HCT116 (cell line): ENCODE results near the gene RBBP8NL. TPM values are rescaled to one million over a fixed set of nuclear protein-coding genes. Genes with fewer than 3 reads are reported as not detected.

Experiments
- ATAC-seq: fragments of 200-7000 bp; cut with Tn5 transposase; 2 replicates; pipeline ENCODE4 v1.9.1; 2020; ENCODE audit warnings: mild to moderate bottlenecking, moderate library complexity
- BruUV-seq: library from RNA; stranded (reverse); fragments of 400-500 nt; replicated peaks from 2 replicates; lab custom pipeline; 2021; lab: Mats Ljungman, UMichigan
- CTCF ChIA-PET: fragments of 300-600 bp; sonication (Branson Sonifier 250); formaldehyde crosslinking; loops from one replicate; lab custom pipeline; 2021; ENCODE audit warnings: antibody characterized with exemption; lab: Charles Lee
- POLR2A ChIA-PET: fragments of 300-600, 350-600 bp; sonication (Branson Sonifier 250); formaldehyde crosslinking; loops from one replicate; lab custom pipeline; 2021; ENCODE audit warnings: antibody characterized with exemption; lab: Charles Lee
- RAD21 ChIA-PET, 2 experiments: fragments of 300-600 bp; sonication (Branson Sonifier 250); formaldehyde crosslinking; loops; one replicate each; lab custom pipeline; 2023; ENCODE audit warnings: low total read pairs in 2 of 2; ENCODE audit not compliant: uncharacterized antibody in 2 of 2, unreplicated experiment in 2 of 2, low non-redundant PET in 1 of 2; lab: Charles Lee
- DNase-seq: peaks from one replicate; pipeline ENCODE4 v3.0.0-alpha.2; 2010; ENCODE audit warnings: low read depth, low spot score
- H2AFZ ChIP-seq: fragments of 200-600 bp; shearing (Covaris generic), sonication (generic); 2 replicates; pipeline ENCODE4 v1.6.1; 2017; ENCODE audit warnings: low read depth, mixed run types, mixed read lengths, antibody characterized with exemption, low read length; ENCODE audit not compliant: poor library complexity, severe bottlenecking
- H3K27ac ChIP-seq: 2 replicates; pipeline ENCODE4 v1.5.1; 2012; ENCODE audit warnings: low read depth, low read length
- H3K27me3 ChIP-seq: fragments of 200-600 bp; sonication (generic); 2 replicates; pipeline ENCODE4 v1.6.1; 2016; ENCODE audit warnings: mixed run types, low read length, mixed read lengths; ENCODE audit not compliant: insufficient read depth
- H3K36me3 ChIP-seq, 2 experiments: fragments of 200-500 bp in 1 of 2; fragments of 200-600 bp in 1 of 2; sonication (Bioruptor generic) in 1 of 2; sonication (generic) in 1 of 2; 2 replicates each; pipeline versions ENCODE4 v1.5.1 to v1.6.1; 2014 to 2016; ENCODE audit warnings: low read length in 2 of 2, inconsistent platforms in 1 of 2, mixed read lengths in 1 of 2, mixed run types in 1 of 2; ENCODE audit not compliant: insufficient read depth in 2 of 2, control insufficient read depth in 1 of 2
- H3K4me1 ChIP-seq, 2 experiments: fragments of 200-600 bp in 1 of 2; sonication (generic) in 1 of 2; 2 replicates each; pipeline versions ENCODE4 v1.5.1 to v1.6.1; 2012 to 2017; ENCODE audit warnings: low read length in 2 of 2, inconsistent platforms in 1 of 2, mild to moderate bottlenecking in 1 of 2, mixed read lengths in 1 of 2, mixed run types in 1 of 2, moderate library complexity in 1 of 2; ENCODE audit not compliant: insufficient read depth in 2 of 2, control insufficient read depth in 1 of 2
- H3K4me2 ChIP-seq: fragments of 200-600 bp; sonication (generic); 2 replicates; pipeline ENCODE4 v1.6.1; 2017; ENCODE audit warnings: mixed run types, low read length, mixed read lengths
- H3K4me3 ChIP-seq, 2 experiments: fragments of 200-600 bp in 1 of 2; sonication (generic) in 1 of 2; replicated peaks in 1 of 2; 2 replicates each; pipeline ENCODE4 v1.5.1; 2011 to 2016; ENCODE audit warnings: low read length in 2 of 2, control low read depth in 1 of 2, low read depth in 1 of 2, mild to moderate bottlenecking in 1 of 2, mixed read lengths in 1 of 2, mixed run types in 1 of 2
- H3K79me2 ChIP-seq: fragments of 200-600 bp; sonication (generic); 2 replicates; pipeline ENCODE4 v1.6.1; 2017; ENCODE audit warnings: mild to moderate bottlenecking, mixed run types, low read length, moderate library complexity, mixed read lengths; ENCODE audit not compliant: insufficient read depth
- H3K9ac ChIP-seq: fragments of 200-600 bp; sonication (generic); 2 replicates; pipeline ENCODE4 v1.6.1; 2016; ENCODE audit warnings: low read length, mixed read lengths
- H3K9me2 ChIP-seq: fragments of 200-600 bp; sonication (generic), shearing (Covaris generic); 2 replicates; pipeline ENCODE4 v1.6.1; 2017; ENCODE audit warnings: mixed run types, mild to moderate bottlenecking, moderate library complexity; ENCODE audit not compliant: insufficient read depth
- H3K9me3 ChIP-seq, 2 experiments: fragments of 200-500 bp in 1 of 2; fragments of 200-600 bp in 1 of 2; sonication (Bioruptor generic) in 1 of 2; sonication (generic) in 1 of 2; 2 replicates each; pipeline ENCODE4 v1.6.1; 2014 to 2017; ENCODE audit warnings: low read length in 2 of 2, mixed read lengths in 2 of 2, inconsistent platforms in 1 of 2, low read depth in 1 of 2, mild to moderate bottlenecking in 1 of 2, mixed run types in 1 of 2, moderate library complexity in 1 of 2; ENCODE audit not compliant: control insufficient read depth in 1 of 2, insufficient read depth in 1 of 2
- H4K20me1 ChIP-seq: fragments of 200-600 bp; sonication (generic), shearing (Covaris generic); 2 replicates; pipeline ENCODE4 v1.6.1; 2017; ENCODE audit warnings: mixed run types, mild to moderate bottlenecking, moderate library complexity; ENCODE audit not compliant: insufficient read depth
- CBX3 ChIP-seq: IDR thresholded peaks from 2 replicates; pipeline ENCODE4 v1.6.1; 2012; ENCODE audit warnings: low read depth
- CEBPB ChIP-seq: IDR thresholded peaks from 2 replicates; pipeline ENCODE4 v1.6.1; 2012; ENCODE audit warnings: low read depth
- EGR1 ChIP-seq: IDR thresholded peaks from 2 replicates; pipeline ENCODE4 v1.6.1; 2012; ENCODE audit warnings: low read depth
- EZH2phosphoT487 ChIP-seq: fragments of 200-600 bp; IDR thresholded peaks from 2 replicates; pipeline ENCODE4 v1.6.1; 2018; ENCODE audit warnings: antibody characterized with exemption, borderline replicate concordance
- FOSL1 ChIP-seq: IDR thresholded peaks from 2 replicates; pipeline ENCODE4 v1.6.1; 2012; ENCODE audit warnings: low read depth
- JUND ChIP-seq: IDR thresholded peaks from 2 replicates; pipeline ENCODE4 v1.6.1; 2012
- POLR2AphosphoS5 ChIP-seq: IDR thresholded peaks from 2 replicates; pipeline ENCODE4 v1.6.1; 2011; ENCODE audit warnings: mild to moderate bottlenecking, low read depth, low read length, moderate library complexity
- SP1 ChIP-seq: IDR thresholded peaks from 2 replicates; pipeline ENCODE4 v1.6.1; 2012; ENCODE audit warnings: low read depth
- TCF7L2 ChIP-seq: IDR thresholded peaks from 2 replicates; pipeline ENCODE4 v1.7.0; 2011; ENCODE audit warnings: borderline replicate concordance, inconsistent platforms; ENCODE audit not compliant: insufficient read depth, insufficient read length; ENCODE audit errors: extremely low read depth
- ZFX ChIP-seq: fragments of 450-650 bp; IDR thresholded peaks from 2 replicates; pipeline ENCODE4 v1.6.1; 2017
- ZNF274 ChIP-seq: fragments of 200-500 bp; sonication (Bioruptor generic); IDR thresholded peaks from 2 replicates; pipeline ENCODE4 v1.6.1; 2014; ENCODE audit warnings: mild to moderate bottlenecking, low read depth, low read length, inconsistent platforms
- intact Hi-C: fragments of 100-400 bp; cut with micrococcal nuclease; formaldehyde crosslinking; loops from 2 replicates; pipeline ENCODE4 v1.10.0; 2022
- total RNA-seq: library from RNA; stranded (reverse); gene quantifications from one replicate; pipeline ENCODE4 v1.2.1, GENCODE V29; 2021; ENCODE audit not compliant: unreplicated experiment
- TF ChIP-seq, protein P1 (sequence below), 3 experiments: fragments of 200-600 bp in 1 of 3; sonication (generic) in 1 of 3; IDR thresholded peaks in 2 of 3; conservative IDR thresholded peaks in 1 of 3; 2 replicates each; pipeline ENCODE4 v1.5.1; 2012 to 2017; ENCODE audit warnings: low read depth in 2 of 3, low read length in 2 of 3, antibody characterized with exemption in 1 of 3, borderline replicate concordance in 1 of 3, control low read depth in 1 of 3, mild to moderate bottlenecking in 1 of 3, mixed read lengths in 1 of 3, mixed run types in 1 of 3, moderate library complexity in 1 of 3; ENCODE audit not compliant: insufficient read depth in 1 of 3
- TF ChIP-seq, protein P2 (sequence below): IDR thresholded peaks from 2 replicates; pipeline ENCODE4 v1.6.1; 2012; ENCODE audit warnings: low read depth
- TF ChIP-seq, protein P3 (sequence below): IDR thresholded peaks from 2 replicates; pipeline ENCODE4 v1.6.1; 2012

RBBP8NL gene
- total RNA-seq, 1 experiment from 2014 or later = 0.59 TPM

DNA sequence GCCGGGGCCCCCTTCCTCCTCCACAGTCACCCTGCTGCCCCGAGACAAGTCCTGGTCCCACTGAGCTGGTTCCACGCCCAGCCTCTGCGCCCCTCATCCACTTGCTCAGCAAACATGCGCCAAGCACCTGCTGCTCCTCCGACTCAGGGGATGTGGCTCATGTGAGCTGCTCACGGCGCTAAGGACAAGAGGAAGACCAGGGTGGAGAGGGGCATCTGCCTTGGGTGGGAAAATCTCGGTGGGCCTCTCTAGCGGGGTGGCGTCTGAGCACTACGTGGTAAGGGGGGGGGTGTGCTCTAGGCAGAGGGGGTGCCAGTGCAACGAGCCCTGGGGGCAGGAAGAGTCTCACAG lies 64.8 kb downstream of the RBBP8NL start:
- ChIA-PET POLR2A (no interaction called here), RAD21 (no interaction called here), CTCF (no interaction called here)
- TF ChIP-seq CBX3 (no peak), EGR1 (no peak)
- ATAC-seq = no peak
- Histone ChIP-seq H3K27ac (peak overlapping the region; percentile 98), H3K36me3 (no peaks in the 10 kb centered on the region; a peak in 1 of 4 replicates), H3K4me3 (peak overlapping the region in 1 of 2 experiments; percentile 44; a peak in 1 of 4 replicates), H3K4me1 (peaks cover 70 to 86% of the 10 kb centered on the region in 2 experiments), H3K9ac (peak overlapping the region; percentile 94), H3K27me3 (no peaks in the 10 kb centered on the region), H4K20me1 (no peaks in the 10 kb centered on the region), H2AFZ (no peak overlapping the region), H3K9me3 (no peaks in the 10 kb centered on the region), H3K9me2 (no peaks in the 10 kb centered on the region), H3K4me2 (peak overlapping the region; percentile 100), H3K79me2 (peaks cover 88% of the 10 kb centered on the region)
- intact Hi-C loops = no loop called here
- DNase-seq = no peak
- no TSS peak for BruUV-seq

DNA sequence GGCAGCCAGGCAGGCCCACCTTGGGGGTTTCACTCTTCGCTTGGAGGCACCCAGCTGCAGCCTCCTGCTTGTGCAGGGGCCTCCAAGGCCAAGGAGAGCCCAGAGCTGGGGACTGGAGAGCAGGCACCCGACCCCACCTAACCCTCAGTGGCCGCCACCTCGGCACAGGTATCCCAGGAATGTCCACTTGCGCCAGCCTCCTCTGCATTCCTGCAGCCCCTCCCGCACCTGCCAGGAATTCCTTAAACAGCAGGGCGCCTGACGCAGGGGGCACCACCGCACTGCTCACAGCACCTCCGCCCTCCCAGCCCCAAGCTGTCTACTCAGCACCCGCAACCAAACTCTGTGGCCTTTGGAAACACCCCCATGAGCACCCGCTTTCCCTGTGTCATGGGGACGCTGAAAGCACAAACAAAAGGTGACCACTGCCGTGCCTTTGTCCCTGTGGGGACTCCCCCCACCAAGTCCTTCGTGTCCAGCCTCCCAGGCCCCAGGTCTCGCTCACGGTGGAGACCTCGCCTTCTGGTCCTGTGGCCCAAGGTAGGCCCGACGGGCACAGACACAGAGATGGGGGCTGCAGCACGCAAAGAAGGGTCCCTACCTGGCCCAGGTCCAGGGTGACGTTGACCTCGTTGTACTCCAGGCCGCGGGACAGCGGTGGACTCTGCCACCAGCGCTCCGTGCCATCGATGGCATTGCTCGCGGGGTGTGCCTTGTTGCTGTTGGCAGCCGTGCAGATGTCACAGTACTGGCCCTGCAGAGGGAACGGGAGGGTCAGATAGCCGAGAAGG lies 65.3 kb downstream of the RBBP8NL start:
- no TSS peak for BruUV-seq
- TF ChIP-seq, protein P1, sequence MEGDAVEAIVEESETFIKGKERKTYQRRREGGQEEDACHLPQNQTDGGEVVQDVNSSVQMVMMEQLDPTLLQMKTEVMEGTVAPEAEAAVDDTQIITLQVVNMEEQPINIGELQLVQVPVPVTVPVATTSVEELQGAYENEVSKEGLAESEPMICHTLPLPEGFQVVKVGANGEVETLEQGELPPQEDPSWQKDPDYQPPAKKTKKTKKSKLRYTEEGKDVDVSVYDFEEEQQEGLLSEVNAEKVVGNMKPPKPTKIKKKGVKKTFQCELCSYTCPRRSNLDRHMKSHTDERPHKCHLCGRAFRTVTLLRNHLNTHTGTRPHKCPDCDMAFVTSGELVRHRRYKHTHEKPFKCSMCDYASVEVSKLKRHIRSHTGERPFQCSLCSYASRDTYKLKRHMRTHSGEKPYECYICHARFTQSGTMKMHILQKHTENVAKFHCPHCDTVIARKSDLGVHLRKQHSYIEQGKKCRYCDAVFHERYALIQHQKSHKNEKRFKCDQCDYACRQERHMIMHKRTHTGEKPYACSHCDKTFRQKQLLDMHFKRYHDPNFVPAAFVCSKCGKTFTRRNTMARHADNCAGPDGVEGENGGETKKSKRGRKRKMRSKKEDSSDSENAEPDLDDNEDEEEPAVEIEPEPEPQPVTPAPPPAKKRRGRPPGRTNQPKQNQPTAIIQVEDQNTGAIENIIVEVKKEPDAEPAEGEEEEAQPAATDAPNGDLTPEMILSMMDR (IDR thresholded peaks at IDR 0.05 in 2 of 3, conservative IDR thresholded peaks at IDR 0.05 in 1 of 3; ENCODE audit: borderline replicate concordance in 1 of 3, insufficient read depth in 1 of 3, low read depth in 2 of 3, low read length in 2 of 3) = no peak
- no peak for TF ChIP-seq ZNF274
- TF ChIP-seq, protein P2, sequence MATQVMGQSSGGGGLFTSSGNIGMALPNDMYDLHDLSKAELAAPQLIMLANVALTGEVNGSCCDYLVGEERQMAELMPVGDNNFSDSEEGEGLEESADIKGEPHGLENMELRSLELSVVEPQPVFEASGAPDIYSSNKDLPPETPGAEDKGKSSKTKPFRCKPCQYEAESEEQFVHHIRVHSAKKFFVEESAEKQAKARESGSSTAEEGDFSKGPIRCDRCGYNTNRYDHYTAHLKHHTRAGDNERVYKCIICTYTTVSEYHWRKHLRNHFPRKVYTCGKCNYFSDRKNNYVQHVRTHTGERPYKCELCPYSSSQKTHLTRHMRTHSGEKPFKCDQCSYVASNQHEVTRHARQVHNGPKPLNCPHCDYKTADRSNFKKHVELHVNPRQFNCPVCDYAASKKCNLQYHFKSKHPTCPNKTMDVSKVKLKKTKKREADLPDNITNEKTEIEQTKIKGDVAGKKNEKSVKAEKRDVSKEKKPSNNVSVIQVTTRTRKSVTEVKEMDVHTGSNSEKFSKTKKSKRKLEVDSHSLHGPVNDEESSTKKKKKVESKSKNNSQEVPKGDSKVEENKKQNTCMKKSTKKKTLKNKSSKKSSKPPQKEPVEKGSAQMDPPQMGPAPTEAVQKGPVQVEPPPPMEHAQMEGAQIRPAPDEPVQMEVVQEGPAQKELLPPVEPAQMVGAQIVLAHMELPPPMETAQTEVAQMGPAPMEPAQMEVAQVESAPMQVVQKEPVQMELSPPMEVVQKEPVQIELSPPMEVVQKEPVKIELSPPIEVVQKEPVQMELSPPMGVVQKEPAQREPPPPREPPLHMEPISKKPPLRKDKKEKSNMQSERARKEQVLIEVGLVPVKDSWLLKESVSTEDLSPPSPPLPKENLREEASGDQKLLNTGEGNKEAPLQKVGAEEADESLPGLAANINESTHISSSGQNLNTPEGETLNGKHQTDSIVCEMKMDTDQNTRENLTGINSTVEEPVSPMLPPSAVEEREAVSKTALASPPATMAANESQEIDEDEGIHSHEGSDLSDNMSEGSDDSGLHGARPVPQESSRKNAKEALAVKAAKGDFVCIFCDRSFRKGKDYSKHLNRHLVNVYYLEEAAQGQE = no peak
- TF ChIP-seq CEBPB = no peak
- peak; percentile 62 for TF ChIP-seq ZFX
- TF ChIP-seq SP1 = no peak
- TF ChIP-seq TCF7L2 = no peak
- TF ChIP-seq, protein P3, sequence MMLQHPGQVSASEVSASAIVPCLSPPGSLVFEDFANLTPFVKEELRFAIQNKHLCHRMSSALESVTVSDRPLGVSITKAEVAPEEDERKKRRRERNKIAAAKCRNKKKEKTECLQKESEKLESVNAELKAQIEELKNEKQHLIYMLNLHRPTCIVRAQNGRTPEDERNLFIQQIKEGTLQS = no peak
- TF ChIP-seq JUND = no peak
- no peak for TF ChIP-seq EZH2phosphoT487
- TF ChIP-seq FOSL1 = no peak
- peak; percentile 14; the same call in 1 of the 2 replicates for TF ChIP-seq POLR2AphosphoS5
- H4K20me1 ChIP-seq = no peaks in the 10 kb centered on the region
- H3K4me3 ChIP-seq = peak overlapping the region; percentile 21 to 44
- peaks cover 72 to 89% of the 10 kb centered on the region in 2 experiments for H3K4me1 ChIP-seq
- H3K79me2 ChIP-seq = peaks cover 94% of the 10 kb centered on the region
- no peak overlapping the region for H2AFZ ChIP-seq
- CTCF ChIA-PET = no interaction called here
- intact Hi-C loops = no loop called here
- RAD21 ChIA-PET = no interaction called here
- POLR2A ChIA-PET = no interaction called here
- DNase-seq (peak; percentile 62), ATAC-seq (peak; percentile 52)
- no peaks in the 10 kb centered on the region for H3K9me3 ChIP-seq
- H3K9me2 ChIP-seq = no peaks in the 10 kb centered on the region
- H3K9ac ChIP-seq = peak overlapping the region; percentile 94
- H3K27me3 ChIP-seq = no peaks in the 10 kb centered on the region
- H3K36me3 ChIP-seq = no peaks in the 10 kb centered on the region; a peak in 1 of 4 replicates
- H3K27ac ChIP-seq = peak overlapping the region; percentile 98
- peak overlapping the region; percentile 100 for H3K4me2 ChIP-seq
